ENCODE results near the gene SKP1. TPM values are rescaled to one million over a fixed set of nuclear protein-coding genes. Genes with fewer than 3 reads are reported as not detected.

Gene SKP1
- total and polyA plus RNA-seq, 7 experiments from 2014 or later, result 224 to 1,361 (median 274) TPM

GRCh38 chr5:134122530-134122929 lies 54.2 kb downstream of the SKP1 start:
- peak in 7 of 9 donors; percentile 63 to 76 (median 69) for DNase-seq
- Histone ChIP-seq H3K27me3 (ENCODE audit: control insufficient read depth in 2 of 2, insufficient read depth in 2 of 2, low read length in 2 of 2) (no peaks in the 10 kb centered on the region), H3K4me1 (ENCODE audit: control insufficient read depth in 2 of 2, insufficient read depth in 2 of 2, low read length in 2 of 2) (peaks cover 38 to 95% of the 10 kb centered on the region in 2 donors)

GRCh38 chr5:134120386-134121138 lies 56.2 kb downstream of the SKP1 start:
- no peak for ATAC-seq
- Mint-ChIP-seq H3K9me3 (peaks cover 0 to 2% (median 0%) of the 10 kb centered on the region in 11 donors), H3K4me3 (peak overlapping the region; percentile 81 to 100 (median 98)), H3K4me1 (peaks cover 19 to 82% (median 36%) of the 10 kb centered on the region in 7 donors), H3K27me3 (peaks cover 0 to 27% (median 0%) of the 10 kb centered on the region in 5 donors), H3K27ac (peak overlapping the region; percentile 82 to 99 (median 94)), H3K36me3 (peaks cover 44 to 82% (median 78%) of the 10 kb centered on the region in 5 donors)
- peaks cover 4 to 94% (median 77%) of the 10 kb centered on the region in 3 experiments for H3K36me3 ChIP-seq (ENCODE audit: control insufficient read depth in 2 of 3, insufficient read depth in 3 of 3, low read length in 3 of 3)
- intact Hi-C loops (cut with micrococcal nuclease), result no loop called here
- H3K4me3 ChIP-seq (ENCODE audit: low read length), result peak overlapping the region; percentile 86
- CTCF ChIA-PET, result interaction anchor here (0.7 to 17.6 kb wide), 4 partner anchors 16 to 79 kb away, joined by 3 to 394 read pairs (median 84); no protein-coding TSS in a partner anchor
- H3K27me3 ChIP-seq (ENCODE audit: control insufficient read depth in 2 of 2, insufficient read depth in 2 of 2, low read length in 2 of 2), result no peaks in the 10 kb centered on the region
- peak overlapping the region; percentile 97 for H3K27ac ChIP-seq (ENCODE audit: low read depth, low read length)
- no peaks in the 10 kb centered on the region for H3K9me3 ChIP-seq (ENCODE audit: control insufficient read depth in 2 of 3, low read length in 3 of 3)
- POLR2A ChIA-PET, result interaction anchor here (1.1 to 48.2 kb wide), 7 partner anchors 46 to 115 kb away, joined by 3 to 1333 read pairs (median 9); partner anchors contain the start of genes PPP2CA and SKP1
- peaks cover 31 to 89% of the 10 kb centered on the region in 2 donors for H3K4me1 ChIP-seq (ENCODE audit: control insufficient read depth in 2 of 2, insufficient read depth in 2 of 2, low read length in 2 of 2)
- DNase-seq, result no peak

More at GRCh38 chr5:134122530-134122929, 54.2 kb downstream of the SKP1 start:
- H3K27ac ChIP-seq (ENCODE audit: low read depth, low read length), result peak overlapping the region; percentile 97
- H3K4me3 Mint-ChIP-seq, result peak overlapping the region; percentile 93 to 100 (median 98)
- peak; percentile 73 for ATAC-seq
- peaks cover 29 to 85% (median 56%) of the 10 kb centered on the region in 7 donors for H3K4me1 Mint-ChIP-seq
- ChIA-PET CTCF (interaction anchor here (1.4 to 28.5 kb wide), 5 partner anchors 5 to 80 kb away, joined by 8 to 394 read pairs (median 116); partner anchors contain the start of gene TCF7), POLR2A (interaction anchor here (0.8 to 48.2 kb wide), 7 partner anchors 46 to 248 kb away, joined by 3 to 1333 read pairs (median 6); no protein-coding TSS in a partner anchor)
- peaks cover 0 to 15% (median 0%) of the 10 kb centered on the region in 5 donors for H3K27me3 Mint-ChIP-seq
- H3K9me3 Mint-ChIP-seq, result no peaks in the 10 kb centered on the region
- intact Hi-C loops (cut with micrococcal nuclease), result loop anchor here in 1 of 2 donors (1.0 to 2.0 kb wide), 3 partner anchors 8 to 36 kb away; partner anchors contain the start of gene TCF7
- H3K9me3 ChIP-seq (ENCODE audit: control insufficient read depth in 2 of 3, low read length in 3 of 3), result no peaks in the 10 kb centered on the region
- H3K4me3 ChIP-seq (ENCODE audit: low read length), result peak overlapping the region; percentile 86
- peak overlapping the region; percentile 74 to 99 (median 98) for H3K27ac Mint-ChIP-seq
- peaks cover 35 to 82% (median 71%) of the 10 kb centered on the region in 5 donors for H3K36me3 Mint-ChIP-seq
- H3K36me3 ChIP-seq (ENCODE audit: control insufficient read depth in 2 of 3, insufficient read depth in 3 of 3, low read length in 3 of 3), result peaks cover under 1 to 89% (median 58%) of the 10 kb centered on the region in 3 experiments

GRCh38 chr5:134119720-134120119 lies 57.0 kb downstream of the SKP1 start:
- POLR2A ChIA-PET, result interaction anchor here (1.1 to 48.2 kb wide), 6 partner anchors 45 to 114 kb away, joined by 3 to 1333 read pairs (median 12); partner anchors contain the start of genes PPP2CA and SKP1
- Histone ChIP-seq H3K4me1 (ENCODE audit: control insufficient read depth in 2 of 2, insufficient read depth in 2 of 2, low read length in 2 of 2) (peaks cover 24 to 81% of the 10 kb centered on the region in 2 donors), H3K9me3 (ENCODE audit: control insufficient read depth in 2 of 3, low read length in 3 of 3) (no peaks in the 10 kb centered on the region), H3K36me3 (ENCODE audit: control insufficient read depth in 2 of 3, insufficient read depth in 3 of 3, low read length in 3 of 3) (peaks cover 4 to 91% (median 74%) of the 10 kb centered on the region in 3 experiments), H3K4me3 (ENCODE audit: low read length) (peak overlapping the region; percentile 86), H3K27ac (ENCODE audit: low read depth, low read length) (peak overlapping the region; percentile 97), H3K27me3 (ENCODE audit: control insufficient read depth in 2 of 2, insufficient read depth in 2 of 2, low read length in 2 of 2) (no peaks in the 10 kb centered on the region)
- Mint-ChIP-seq H3K36me3 (peaks cover 44 to 80% (median 78%) of the 10 kb centered on the region in 5 donors), H3K27ac (peak overlapping the region; percentile 82 to 99 (median 94)), H3K27me3 (peaks cover 0 to 27% (median 0%) of the 10 kb centered on the region in 5 donors), H3K4me3 (peak overlapping the region; percentile 81 to 100 (median 98)), H3K4me1 (peaks cover 15 to 73% (median 32%) of the 10 kb centered on the region in 7 donors), H3K9me3 (peaks cover 0 to 2% (median 0%) of the 10 kb centered on the region in 11 donors)
- CTCF ChIA-PET, result interaction anchor here (0.6 to 17.6 kb wide), 6 partner anchors 17 to 78 kb away, joined by 3 to 394 read pairs (median 4); no protein-coding TSS in a partner anchor
- intact Hi-C loops (cut with micrococcal nuclease), result loop anchor here in 1 of 2 donors (1.0 kb wide), 1 partner anchor 8 kb away; no protein-coding TSS in a partner anchor
- DNase-seq (no peak), ATAC-seq (no peak)

- POLR2A ChIA-PET, result interaction anchor here (0.8 to 48.2 kb wide), 7 partner anchors 43 to 108 kb away, joined by 4 to 1333 read pairs (median 9); partner anchors contain the start of genes PPP2CA and SKP1
- Histone ChIP-seq H3K36me3 (ENCODE audit: control insufficient read depth in 2 of 3, insufficient read depth in 3 of 3, low read length in 3 of 3) (peaks cover 4 to 80% (median 62%) of the 10 kb centered on the region in 3 experiments), H3K9me3 (ENCODE audit: control insufficient read depth in 2 of 3, low read length in 3 of 3) (no peaks in the 10 kb centered on the region), H3K4me1 (ENCODE audit: control insufficient read depth in 2 of 2, insufficient read depth in 2 of 2, low read length in 2 of 2) (peaks cover 13 to 77% of the 10 kb centered on the region in 2 donors), H3K27ac (ENCODE audit: low read depth, low read length) (peak overlapping the region; percentile 97), H3K4me3 (ENCODE audit: low read length) (peak overlapping the region; percentile 86), H3K27me3 (ENCODE audit: control insufficient read depth in 2 of 2, insufficient read depth in 2 of 2, low read length in 2 of 2) (no peaks in the 10 kb centered on the region)
- ATAC-seq (no peak), DNase-seq (no peak)
- intact Hi-C loops (cut with micrococcal nuclease), result loop anchor here in 1 of 2 donors (1.0 kb wide), 1 partner anchor 27 kb away; no protein-coding TSS in a partner anchor
- CTCF ChIA-PET, result interaction anchor here (1.1 to 17.6 kb wide), 4 partner anchors 18 to 76 kb away, joined by 3 to 394 read pairs (median 28); no protein-coding TSS in a partner anchor
- Mint-ChIP-seq H3K4me3 (peak overlapping the region; percentile 81 to 100 (median 98)), H3K9me3 (peaks cover 0 to 2% (median 0%) of the 10 kb centered on the region in 11 donors), H3K27me3 (peaks cover 0 to 36% (median 0%) of the 10 kb centered on the region in 5 donors), H3K4me1 (peaks cover 5 to 74% (median 27%) of the 10 kb centered on the region in 7 donors), H3K27ac (peak overlapping the region; percentile 79 to 99 (median 90)), H3K36me3 (peaks cover 41 to 73% (median 67%) of the 10 kb centered on the region in 5 donors)
Observed at GRCh38 chr5:134118212-134118835, 58.4 kb downstream of the SKP1 start.

GRCh38 chr5:134116789-134117761 lies 59.7 kb downstream of the SKP1 start:
- Histone ChIP-seq H3K27me3 (ENCODE audit: control insufficient read depth in 2 of 2, insufficient read depth in 2 of 2, low read length in 2 of 2) (no peaks in the 10 kb centered on the region), H3K9me3 (ENCODE audit: control insufficient read depth in 2 of 3, low read length in 3 of 3) (no peaks in the 10 kb centered on the region), H3K27ac (ENCODE audit: low read depth, low read length) (peak overlapping the region; percentile 97), H3K36me3 (ENCODE audit: control insufficient read depth in 2 of 3, insufficient read depth in 3 of 3, low read length in 3 of 3) (peaks cover 4 to 68% (median 49%) of the 10 kb centered on the region in 3 experiments), H3K4me1 (ENCODE audit: control insufficient read depth in 2 of 2, insufficient read depth in 2 of 2, low read length in 2 of 2) (peaks cover 10 to 75% of the 10 kb centered on the region in 2 donors), H3K4me3 (ENCODE audit: low read length) (peak overlapping the region; percentile 86)
- intact Hi-C loops (cut with micrococcal nuclease), result no loop called here
- Mint-ChIP-seq H3K27ac (peak overlapping the region; percentile 79 to 99 (median 90)), H3K4me1 (peaks cover 7 to 72% (median 23%) of the 10 kb centered on the region in 7 donors), H3K9me3 (peaks cover 0 to 2% (median 0%) of the 10 kb centered on the region in 11 donors), H3K27me3 (peaks cover 0 to 47% (median 0%) of the 10 kb centered on the region in 5 donors), H3K4me3 (peak overlapping the region; percentile 81 to 100 (median 98)), H3K36me3 (peaks cover 38 to 65% (median 62%) of the 10 kb centered on the region in 5 donors)
- DNase-seq, result peak in 2 of 9 donors; percentile 48
- CTCF ChIA-PET, result interaction anchor here (0.9 to 17.6 kb wide), 4 partner anchors 20 to 75 kb away, joined by 3 to 394 read pairs (median 28); no protein-coding TSS in a partner anchor
- no peak for ATAC-seq
- POLR2A ChIA-PET, result interaction anchor here (0.7 to 48.2 kb wide), 7 partner anchors 42 to 71 kb away, joined by 3 to 1333 read pairs (median 10); partner anchors contain the start of gene SKP1
